Astrocyte of the spinal cord (primary cell): ENCODE measurements around the gene UQCRC2.
"Not testable (repeated sequence)": the region's sequence is repeated elsewhere in the genome, so short reads cannot be mapped to it uniquely, and the experiment has no call there.

Experiments
- DNase-seq: peaks from one replicate; pipeline ENCODE4 v3.0.0; 2011; ENCODE audit warnings: low read depth, low spot score
- H3K4me3 ChIP-seq: 2 replicates; pipeline ENCODE4 v1.5.1; 2011; ENCODE audit warnings: low read depth, mild to moderate bottlenecking, low read length, moderate library complexity
- CTCF ChIP-seq: IDR thresholded peaks from 2 replicates; pipeline ENCODE4 v1.5.1; 2012; ENCODE audit warnings: low read depth, mild to moderate bottlenecking, low read length, inconsistent platforms
- in situ Hi-C: cut with HindIII; loops from 2 replicates; pipeline ENCODE4 v1.10.0; 2017; ENCODE audit warnings: low sequenced_read_pairs

UQCRC2 gene

DNA sequence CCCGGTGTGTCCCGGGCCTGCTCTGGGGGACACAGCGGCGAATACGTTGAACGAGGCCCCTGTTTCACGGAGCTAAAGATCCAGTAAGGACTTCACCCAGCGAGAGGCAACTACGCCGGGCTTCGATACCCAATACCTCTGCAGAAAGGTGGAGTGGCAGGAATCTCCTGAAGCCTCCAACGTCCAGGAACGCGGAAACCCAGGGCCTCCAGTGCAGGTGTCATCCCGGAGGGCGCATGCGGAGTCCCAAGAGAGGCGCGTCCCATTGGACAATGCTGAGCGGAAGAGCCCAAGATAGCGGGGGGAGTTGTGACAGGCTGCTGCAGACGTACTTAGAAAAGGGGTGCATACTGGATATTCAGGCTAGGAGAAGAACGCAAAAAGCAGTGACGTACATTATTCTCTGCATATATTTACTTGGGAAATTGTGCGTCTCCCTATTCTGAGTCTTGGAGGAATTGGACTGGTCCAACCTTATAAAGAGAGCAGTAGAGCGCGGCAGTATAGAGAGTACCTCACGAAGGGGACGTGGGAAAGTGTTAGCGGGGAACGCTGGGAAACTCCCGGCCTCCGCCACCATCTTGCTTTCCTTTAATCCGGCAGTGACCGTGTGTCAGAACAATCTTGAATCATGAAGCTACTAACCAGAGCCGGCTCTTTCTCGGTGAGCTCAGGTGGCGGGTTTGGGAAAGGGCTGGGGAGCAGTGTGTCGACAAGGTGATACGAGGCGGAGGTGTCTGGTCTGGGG, at the start of gene UQCRC2:
UQCRC2 (plus strand) TSS at position 569 of the 748 bp plus-strand sequence; CDS start at position 632, 63 bp downstream.
- no peak for TF ChIP-seq CTCF
- peak; percentile 96 for DNase-seq
- in situ Hi-C loops: no loop called here
- peak within 1 kb of the TSS; percentile 100 for H3K4me3 ChIP-seq

GRCh38 chr16:21932650-21933049, 20.5 kb upstream of the UQCRC2 start:
- DNase-seq, H3K4me3 ChIP-seq, in situ Hi-C loops: not testable (repeated sequence)

GRCh38 chr16:21933316-21933715, 19.8 kb upstream of the UQCRC2 start:
- H3K4me3 ChIP-seq, DNase-seq, in situ Hi-C loops: not testable (repeated sequence)

DNA sequence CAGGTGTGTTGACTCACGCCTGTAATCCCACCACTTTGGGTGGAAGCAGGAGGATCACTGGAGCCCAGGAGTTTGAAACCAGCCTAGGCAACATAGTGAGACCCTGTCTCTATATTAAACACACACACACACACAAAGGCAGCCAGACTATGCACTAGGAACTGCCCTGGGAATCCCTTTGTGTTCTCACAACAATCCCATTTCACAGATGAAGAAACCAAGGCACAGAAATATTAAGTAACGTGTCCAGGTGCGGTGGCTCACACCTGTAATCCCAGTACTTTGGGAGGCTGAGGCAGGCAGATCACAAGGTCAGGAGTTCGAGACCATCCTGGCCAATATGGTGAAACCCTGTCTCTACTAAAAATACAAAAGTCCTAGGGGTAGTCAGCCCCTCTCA, 19.4 kb upstream of the UQCRC2 start:
- in situ Hi-C loops, H3K4me3 ChIP-seq, DNase-seq: not testable (repeated sequence)

DNA sequence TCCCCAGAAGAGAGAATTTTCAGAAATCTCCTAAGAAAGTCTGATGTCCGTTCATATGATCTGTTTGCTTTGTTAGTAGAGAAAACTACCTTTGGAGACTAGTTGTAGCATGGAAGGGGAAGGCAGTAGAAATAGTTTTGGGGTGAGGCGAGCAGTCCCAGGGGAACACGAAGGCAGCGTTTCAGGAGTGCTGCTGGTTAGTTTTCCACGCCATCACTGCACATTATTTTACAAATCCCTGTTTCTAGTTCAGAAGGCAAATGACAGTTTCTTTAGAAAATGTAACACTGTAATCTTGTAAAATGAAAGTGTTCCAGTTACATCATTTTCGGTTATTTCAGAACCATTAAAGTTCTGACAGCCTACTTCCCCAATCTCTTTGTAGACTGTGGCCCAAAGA, 16.9 kb upstream of the UQCRC2 start:
- DNase-seq, H3K4me3 ChIP-seq, in situ Hi-C loops: not testable (repeated sequence)

DNA sequence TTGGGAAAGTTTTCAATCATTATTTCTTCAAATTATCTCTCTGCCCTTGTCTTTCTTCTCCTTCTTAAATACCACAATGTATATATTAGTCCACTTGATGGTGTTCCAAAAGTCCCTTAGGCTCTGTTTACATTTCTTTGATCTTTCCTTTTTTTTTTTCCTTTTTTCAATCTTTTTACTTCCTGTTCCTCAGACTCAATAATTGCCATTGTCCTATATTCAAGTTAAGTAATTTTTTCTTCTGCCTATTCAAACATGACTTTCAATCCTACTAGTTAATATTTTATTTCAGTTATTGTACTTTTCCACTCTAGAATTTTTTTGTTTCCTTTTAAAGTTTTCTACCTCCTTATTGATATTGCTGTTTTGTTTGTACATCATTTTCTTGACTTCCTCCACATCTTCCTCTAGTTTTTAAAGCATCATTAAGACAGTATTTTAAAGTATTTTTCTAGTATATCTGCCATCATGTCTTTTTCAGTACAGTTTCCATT, 15.8 kb upstream of the UQCRC2 start:
- TF ChIP-seq CTCF: no peak
- H3K4me3 ChIP-seq: no peak overlapping the region
- no peak for DNase-seq
- in situ Hi-C loops: no loop called here

DNA sequence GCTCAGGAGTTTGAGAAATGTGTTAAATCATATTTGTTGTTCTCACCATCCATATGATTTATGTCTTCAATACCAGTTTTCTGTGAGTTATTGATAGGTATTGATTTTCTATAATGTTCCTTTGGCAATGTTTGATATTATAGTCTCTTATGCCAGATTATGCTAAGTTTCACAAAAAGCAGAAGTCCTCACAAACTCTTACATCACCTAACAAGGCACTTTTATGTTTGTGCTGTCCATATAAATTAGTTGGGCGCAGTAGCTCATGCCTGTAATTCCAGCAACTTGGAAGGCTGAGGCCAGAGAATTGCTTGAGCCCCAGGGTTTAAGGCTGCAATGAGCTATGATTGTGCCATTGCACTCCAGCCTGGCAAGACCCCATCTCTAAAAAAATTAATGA, 12.6 kb upstream of the UQCRC2 start:
- TF ChIP-seq CTCF: no peak
- H3K4me3 ChIP-seq: no peak overlapping the region
- in situ Hi-C loops: no loop called here

DNA sequence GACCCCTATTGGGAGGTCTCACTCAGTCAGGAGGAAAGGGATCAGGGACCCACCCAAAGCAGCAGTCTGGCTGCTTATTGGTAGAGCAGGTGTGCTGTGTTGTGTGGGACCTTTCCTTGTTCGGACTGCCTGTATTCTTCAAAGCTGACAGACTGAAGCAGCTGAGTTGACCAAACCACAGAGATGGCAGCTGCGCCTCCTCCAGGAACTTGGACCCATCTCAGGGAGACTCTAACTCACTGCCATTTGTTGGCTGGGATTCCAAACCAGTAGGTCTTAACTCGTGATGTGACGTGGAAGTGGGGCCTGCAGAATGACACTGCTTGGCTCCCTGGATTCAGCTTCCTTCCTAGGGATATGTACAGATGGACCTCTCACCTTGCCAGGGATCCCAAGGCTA, 9.6 kb upstream of the UQCRC2 start:
- no peak overlapping the region for H3K4me3 ChIP-seq
- in situ Hi-C loops: no loop called here
- DNase-seq: no peak
- no peak for TF ChIP-seq CTCF

More for the DNA sequence above, 12.6 kb upstream of the UQCRC2 start:
- DNase-seq: no peak
